ENCODE measurements around the gene PPM1N.
A peak's percentile ranks its signal among the peaks of the same experiment; 100 is the strongest.

Gene PPM1N

DNA sequence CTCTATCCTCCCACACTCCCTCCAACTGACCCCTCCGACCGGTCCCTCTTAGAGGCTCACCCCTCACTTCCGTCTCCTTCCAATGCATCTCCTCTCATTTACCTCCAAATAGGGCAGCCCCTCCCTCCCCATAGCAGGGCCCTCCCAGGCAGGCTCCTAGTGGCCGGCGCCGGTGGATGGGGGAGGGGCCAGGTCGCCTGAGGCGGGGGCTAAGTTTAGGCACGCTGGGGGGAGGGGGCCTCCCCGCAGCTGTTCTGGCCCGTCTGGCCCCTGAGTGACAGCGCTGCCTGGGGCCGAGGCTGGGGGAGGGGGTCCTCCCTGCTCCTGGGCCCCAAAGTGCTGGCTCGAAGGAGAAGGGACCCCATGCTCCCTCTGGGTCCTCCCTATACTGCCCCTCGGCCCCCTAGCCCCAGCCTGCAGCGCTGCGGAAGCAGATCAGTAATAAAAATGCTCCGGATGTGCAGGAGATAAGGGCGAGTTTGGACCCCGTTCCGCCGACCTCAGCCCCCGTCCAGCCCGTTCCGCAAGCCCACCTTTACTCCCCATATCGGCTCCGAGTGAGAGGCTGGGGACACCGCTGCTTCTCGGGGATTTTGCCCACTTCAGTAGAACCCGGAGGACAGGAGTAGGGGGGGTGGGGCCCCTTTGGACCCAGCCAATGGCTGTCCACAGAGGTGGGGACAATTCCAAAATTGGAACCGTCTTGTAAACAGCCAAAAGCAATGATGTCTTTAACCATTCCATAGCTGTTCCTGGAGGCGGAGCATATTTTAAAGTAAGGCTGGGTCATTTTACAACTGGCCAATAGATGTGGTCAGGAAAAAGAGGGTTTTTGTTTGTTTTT lies 5.4 kb upstream of the PPM1N start:
- H3K27ac ChIP-seq (replicated peaks) = no peak overlapping the region
- peaks cover 20% of the 10 kb centered on the region for H3K27me3 ChIP-seq (ENCODE audit: insufficient read depth, poor library complexity, severe bottlenecking)
- DNase-seq (ENCODE audit: low read depth in 1 of 2, low spot score in 1 of 2) = no peak
- peak overlapping the region; percentile 48 for H3K4me3 ChIP-seq (replicated peaks; ENCODE audit: insufficient read depth, low read length)
- TF ChIP-seq REST (IDR thresholded peaks at IDR 0.05; ENCODE audit: insufficient replicate concordance, low read depth) (no peak), GABPA (IDR thresholded peaks at IDR 0.05; ENCODE audit: low read depth) (no peak), SPI1 (IDR thresholded peaks at IDR 0.05; ENCODE audit: borderline replicate concordance, low read depth) (no peak), POLR2AphosphoS5 (IDR thresholded peaks at IDR 0.05; ENCODE audit: low read depth) (no peak)
- TF ChIP-seq, protein P1, sequence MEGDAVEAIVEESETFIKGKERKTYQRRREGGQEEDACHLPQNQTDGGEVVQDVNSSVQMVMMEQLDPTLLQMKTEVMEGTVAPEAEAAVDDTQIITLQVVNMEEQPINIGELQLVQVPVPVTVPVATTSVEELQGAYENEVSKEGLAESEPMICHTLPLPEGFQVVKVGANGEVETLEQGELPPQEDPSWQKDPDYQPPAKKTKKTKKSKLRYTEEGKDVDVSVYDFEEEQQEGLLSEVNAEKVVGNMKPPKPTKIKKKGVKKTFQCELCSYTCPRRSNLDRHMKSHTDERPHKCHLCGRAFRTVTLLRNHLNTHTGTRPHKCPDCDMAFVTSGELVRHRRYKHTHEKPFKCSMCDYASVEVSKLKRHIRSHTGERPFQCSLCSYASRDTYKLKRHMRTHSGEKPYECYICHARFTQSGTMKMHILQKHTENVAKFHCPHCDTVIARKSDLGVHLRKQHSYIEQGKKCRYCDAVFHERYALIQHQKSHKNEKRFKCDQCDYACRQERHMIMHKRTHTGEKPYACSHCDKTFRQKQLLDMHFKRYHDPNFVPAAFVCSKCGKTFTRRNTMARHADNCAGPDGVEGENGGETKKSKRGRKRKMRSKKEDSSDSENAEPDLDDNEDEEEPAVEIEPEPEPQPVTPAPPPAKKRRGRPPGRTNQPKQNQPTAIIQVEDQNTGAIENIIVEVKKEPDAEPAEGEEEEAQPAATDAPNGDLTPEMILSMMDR (IDR thresholded peaks at IDR 0.05; ENCODE audit: insufficient read depth, low read length) = no peak

DNA sequence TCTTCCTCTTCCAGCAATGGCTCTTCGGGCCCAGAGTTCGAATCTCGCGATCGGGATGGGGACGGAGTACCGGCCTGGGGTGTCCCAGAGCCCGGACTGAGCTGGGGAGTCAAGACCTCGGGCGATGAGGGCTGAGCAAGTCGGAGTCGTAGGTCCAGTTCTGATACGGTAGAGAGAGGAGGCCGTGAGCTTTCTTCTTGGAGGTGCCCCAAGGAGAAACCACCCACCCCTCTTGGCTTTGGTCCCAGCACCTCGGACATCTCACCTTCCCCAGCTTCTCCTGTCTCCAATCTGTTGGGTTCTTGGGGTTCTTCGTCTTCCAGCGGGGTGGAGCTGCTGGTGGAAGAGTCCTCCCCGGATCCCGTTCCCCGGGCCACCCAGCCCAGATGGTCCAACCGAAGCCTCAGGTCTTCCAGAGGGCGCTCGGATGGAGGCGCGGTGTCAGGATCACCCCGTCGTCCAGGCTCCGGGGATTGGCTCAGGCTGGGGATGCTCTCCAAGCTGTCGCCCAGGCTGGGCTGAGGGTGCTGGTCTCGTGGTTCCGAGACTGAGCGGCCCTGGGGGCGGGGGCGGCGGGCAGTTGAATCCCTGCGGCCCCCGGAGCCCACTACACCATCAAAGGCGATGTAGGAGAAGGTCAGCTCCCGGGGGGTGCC lies 3.9 kb upstream of the PPM1N start:
- DNase-seq (ENCODE audit: low read depth in 1 of 2, low spot score in 1 of 2) = no peak
- H3K4me3 ChIP-seq (replicated peaks; ENCODE audit: insufficient read depth, low read length) = no peak overlapping the region
- no peak overlapping the region for H3K27ac ChIP-seq (replicated peaks)
- H3K27me3 ChIP-seq (ENCODE audit: insufficient read depth, poor library complexity, severe bottlenecking) = peaks cover 32% of the 10 kb centered on the region
- no peak for TF ChIP-seq GABPA (IDR thresholded peaks at IDR 0.05; ENCODE audit: low read depth)
- no peak for TF ChIP-seq SPI1 (IDR thresholded peaks at IDR 0.05; ENCODE audit: borderline replicate concordance, low read depth)
- TF ChIP-seq, protein P1 (IDR thresholded peaks at IDR 0.05; ENCODE audit: insufficient read depth, low read length) = no peak
- no peak for TF ChIP-seq POLR2AphosphoS5 (IDR thresholded peaks at IDR 0.05; ENCODE audit: low read depth)
- no peak for TF ChIP-seq REST (IDR thresholded peaks at IDR 0.05; ENCODE audit: insufficient replicate concordance, low read depth)

DNA sequence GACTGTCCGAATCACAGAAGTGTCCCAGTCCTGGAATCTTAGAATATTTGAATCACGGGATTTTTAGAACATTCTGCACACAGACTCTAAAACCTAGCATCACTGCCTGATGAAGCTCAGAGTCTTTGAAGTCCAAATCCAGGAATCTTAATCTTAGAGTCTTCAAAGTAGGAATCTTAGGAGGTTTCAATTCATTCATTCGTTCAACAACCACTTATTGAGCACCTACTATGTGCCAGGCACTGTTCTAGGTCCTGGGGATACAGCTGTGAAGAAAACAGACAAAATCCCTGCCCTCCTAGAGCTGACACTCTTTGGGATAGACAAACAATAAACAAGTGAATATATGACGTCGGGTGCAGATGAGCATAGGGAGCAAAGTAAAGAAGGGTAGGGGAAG lies 3.1 kb upstream of the PPM1N start:
- H3K4me3 ChIP-seq (replicated peaks; ENCODE audit: insufficient read depth, low read length) = no peak overlapping the region
- DNase-seq (ENCODE audit: low read depth in 1 of 2, low spot score in 1 of 2) = no peak
- no peak overlapping the region for H3K27ac ChIP-seq (replicated peaks)
- TF ChIP-seq GABPA (IDR thresholded peaks at IDR 0.05; ENCODE audit: low read depth) (no peak), REST (IDR thresholded peaks at IDR 0.05; ENCODE audit: insufficient replicate concordance, low read depth) (no peak), POLR2AphosphoS5 (IDR thresholded peaks at IDR 0.05; ENCODE audit: low read depth) (no peak), SPI1 (IDR thresholded peaks at IDR 0.05; ENCODE audit: borderline replicate concordance, low read depth) (no peak)
- TF ChIP-seq, protein P1 (IDR thresholded peaks at IDR 0.05; ENCODE audit: insufficient read depth, low read length) = no peak
- H3K27me3 ChIP-seq (ENCODE audit: insufficient read depth, poor library complexity, severe bottlenecking) = peaks cover 32% of the 10 kb centered on the region
